ENCODE measurements around the gene GH1. TPM values are rescaled to one million over a fixed set of nuclear protein-coding genes. Genes with fewer than 3 reads are reported as not detected.

GH1 gene
- total RNA-seq, 1 experiment from 2014 or later: not detected

DNA sequence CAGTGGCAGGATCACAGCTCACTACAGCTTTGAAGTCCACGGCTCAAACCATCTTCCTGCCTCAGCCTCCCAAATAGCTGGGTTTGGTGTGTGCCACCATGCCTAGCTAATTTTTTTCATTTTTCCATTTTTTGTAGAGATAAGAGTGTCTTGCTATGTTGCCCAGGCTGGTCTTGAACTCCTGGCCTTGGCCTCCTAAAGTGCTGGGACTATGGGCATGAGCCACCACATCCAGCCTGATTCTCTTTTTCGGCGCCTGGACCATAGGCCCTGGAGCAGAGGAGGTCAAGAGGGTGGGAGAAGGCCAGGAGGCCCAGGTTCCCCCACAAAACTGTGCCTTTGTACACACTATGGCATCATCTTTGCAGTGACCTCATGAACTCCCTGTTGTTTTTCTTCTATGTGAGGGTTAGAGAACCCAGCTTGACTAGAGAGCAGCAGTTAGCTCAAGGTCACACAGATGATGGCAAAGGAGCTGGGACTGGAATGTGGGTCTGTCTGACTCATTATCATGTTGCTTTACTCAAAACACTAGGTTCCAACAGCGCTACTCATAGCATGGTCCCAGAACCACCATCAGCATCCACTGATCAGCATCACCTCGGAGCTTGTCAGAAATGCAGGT lies 37.8 kb upstream of the GH1 start:
- TF ChIP-seq, protein P1, sequence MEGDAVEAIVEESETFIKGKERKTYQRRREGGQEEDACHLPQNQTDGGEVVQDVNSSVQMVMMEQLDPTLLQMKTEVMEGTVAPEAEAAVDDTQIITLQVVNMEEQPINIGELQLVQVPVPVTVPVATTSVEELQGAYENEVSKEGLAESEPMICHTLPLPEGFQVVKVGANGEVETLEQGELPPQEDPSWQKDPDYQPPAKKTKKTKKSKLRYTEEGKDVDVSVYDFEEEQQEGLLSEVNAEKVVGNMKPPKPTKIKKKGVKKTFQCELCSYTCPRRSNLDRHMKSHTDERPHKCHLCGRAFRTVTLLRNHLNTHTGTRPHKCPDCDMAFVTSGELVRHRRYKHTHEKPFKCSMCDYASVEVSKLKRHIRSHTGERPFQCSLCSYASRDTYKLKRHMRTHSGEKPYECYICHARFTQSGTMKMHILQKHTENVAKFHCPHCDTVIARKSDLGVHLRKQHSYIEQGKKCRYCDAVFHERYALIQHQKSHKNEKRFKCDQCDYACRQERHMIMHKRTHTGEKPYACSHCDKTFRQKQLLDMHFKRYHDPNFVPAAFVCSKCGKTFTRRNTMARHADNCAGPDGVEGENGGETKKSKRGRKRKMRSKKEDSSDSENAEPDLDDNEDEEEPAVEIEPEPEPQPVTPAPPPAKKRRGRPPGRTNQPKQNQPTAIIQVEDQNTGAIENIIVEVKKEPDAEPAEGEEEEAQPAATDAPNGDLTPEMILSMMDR (IDR thresholded peaks at IDR 0.05; ENCODE audit: unreplicated experiment): no peak
- ChIA-PET POLR2A (interaction anchor here (0.9 kb wide), 1 partner anchor 25 kb away, joined by 3 read pairs; no protein-coding TSS in a partner anchor), CTCF (interaction anchor here (0.6 to 1.2 kb wide), 2 partner anchors 33 to 90 kb away, joined by 3 to 6 read pairs; no protein-coding TSS in a partner anchor)
- H3K4me1 Mint-ChIP-seq (ENCODE audit: insufficient read depth, unreplicated experiment): no peaks in the 10 kb centered on the region
- H3K27me3 Mint-ChIP-seq (ENCODE audit: insufficient read depth, unreplicated experiment): no peaks in the 10 kb centered on the region
- no TSS peak for BruUV-seq (replicated peaks)
- H3K27ac Mint-ChIP-seq (ENCODE audit: low read depth, unreplicated experiment): no peak overlapping the region
- DNase-seq (ENCODE audit: unreplicated experiment): no peak
- no peaks in the 10 kb centered on the region for H3K9me3 Mint-ChIP-seq (ENCODE audit: unreplicated experiment)
- intact Hi-C loops (cut with micrococcal nuclease): no loop called here
- no peaks in the 10 kb centered on the region for H3K36me3 Mint-ChIP-seq (ENCODE audit: insufficient read depth, unreplicated experiment)
- H3K4me3 Mint-ChIP-seq (ENCODE audit: unreplicated experiment): no peak overlapping the region

- DNase-seq (ENCODE audit: unreplicated experiment): no peak
- Mint-ChIP-seq H3K9me3 (ENCODE audit: unreplicated experiment) (no peaks in the 10 kb centered on the region), H3K36me3 (ENCODE audit: insufficient read depth, unreplicated experiment) (no peaks in the 10 kb centered on the region), H3K27ac (ENCODE audit: low read depth, unreplicated experiment) (no peak overlapping the region), H3K4me3 (ENCODE audit: unreplicated experiment) (no peak overlapping the region), H3K4me1 (ENCODE audit: insufficient read depth, unreplicated experiment) (no peaks in the 10 kb centered on the region), H3K27me3 (ENCODE audit: insufficient read depth, unreplicated experiment) (no peaks in the 10 kb centered on the region)
- TF ChIP-seq, protein P1 (IDR thresholded peaks at IDR 0.05; ENCODE audit: unreplicated experiment): no peak
- POLR2A ChIA-PET: no interaction called here
- BruUV-seq (replicated peaks): no TSS peak
- CTCF ChIA-PET: no interaction called here
- intact Hi-C loops (cut with micrococcal nuclease): no loop called here
These were observed 37.2 kb upstream of the GH1 start for GRCh38 chr17:63955791-63956190.

DNA sequence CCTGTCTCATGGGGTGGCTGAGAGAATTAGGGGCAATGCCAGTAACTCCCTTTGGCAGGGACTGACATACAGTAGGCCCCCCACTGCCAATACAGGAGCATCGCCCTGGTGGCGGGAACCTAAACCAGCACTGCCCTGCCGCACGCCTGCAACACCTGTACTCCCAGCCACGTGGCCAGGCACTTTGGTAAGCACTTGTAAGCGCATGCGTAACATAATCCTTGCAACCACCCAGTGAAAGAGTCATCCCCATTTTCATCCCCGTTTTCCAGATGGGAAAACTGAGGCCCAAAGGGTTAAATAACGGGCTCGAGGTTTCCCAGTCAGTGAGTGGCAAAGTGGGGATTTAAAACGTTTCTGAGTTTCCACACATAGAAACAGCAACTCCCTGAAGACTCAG lies 36.6 kb upstream of the GH1 start:
- no peaks in the 10 kb centered on the region for H3K4me1 Mint-ChIP-seq (ENCODE audit: insufficient read depth, unreplicated experiment)
- TF ChIP-seq, protein P1 (IDR thresholded peaks at IDR 0.05; ENCODE audit: unreplicated experiment): no peak
- H3K36me3 Mint-ChIP-seq (ENCODE audit: insufficient read depth, unreplicated experiment): no peaks in the 10 kb centered on the region
- intact Hi-C loops (cut with micrococcal nuclease): no loop called here
- H3K9me3 Mint-ChIP-seq (ENCODE audit: unreplicated experiment): no peaks in the 10 kb centered on the region
- DNase-seq (ENCODE audit: unreplicated experiment): no peak
- H3K27me3 Mint-ChIP-seq (ENCODE audit: insufficient read depth, unreplicated experiment): no peaks in the 10 kb centered on the region
- BruUV-seq (replicated peaks): no TSS peak
- H3K4me3 Mint-ChIP-seq (ENCODE audit: unreplicated experiment): no peak overlapping the region
- POLR2A ChIA-PET: no interaction called here
- CTCF ChIA-PET: no interaction called here
- no peak overlapping the region for H3K27ac Mint-ChIP-seq (ENCODE audit: low read depth, unreplicated experiment)

- intact Hi-C loops (cut with micrococcal nuclease): no loop called here
- H3K4me3 Mint-ChIP-seq (ENCODE audit: unreplicated experiment): no peak overlapping the region
- BruUV-seq (replicated peaks): no TSS peak
These were observed 35.9 kb upstream of the GH1 start for GRCh38 chr17:63954402-63955063.

More at GRCh38 chr17:63954402-63955063, 35.9 kb upstream of the GH1 start:
- H3K27ac Mint-ChIP-seq (ENCODE audit: low read depth, unreplicated experiment): no peak overlapping the region
- no peaks in the 10 kb centered on the region for H3K27me3 Mint-ChIP-seq (ENCODE audit: insufficient read depth, unreplicated experiment)
- H3K36me3 Mint-ChIP-seq (ENCODE audit: insufficient read depth, unreplicated experiment): no peaks in the 10 kb centered on the region
- no peaks in the 10 kb centered on the region for H3K9me3 Mint-ChIP-seq (ENCODE audit: unreplicated experiment)
- CTCF ChIA-PET: interaction anchor here (0.6 to 2.5 kb wide), 2 partner anchors 25 to 61 kb away, joined by 3 to 6 read pairs; no protein-coding TSS in a partner anchor
- POLR2A ChIA-PET: no interaction called here
- no peaks in the 10 kb centered on the region for H3K4me1 Mint-ChIP-seq (ENCODE audit: insufficient read depth, unreplicated experiment)
- no peak for DNase-seq (ENCODE audit: unreplicated experiment)
- TF ChIP-seq, protein P1 (IDR thresholded peaks at IDR 0.05; ENCODE audit: unreplicated experiment): no peak

All from MCF 10A (cell line).